ENCODE results near the gene DBP. TPM values are rescaled to one million over a fixed set of nuclear protein-coding genes. Genes with fewer than 3 reads are reported as not detected.
A peak's percentile ranks its signal among the peaks of the same experiment; 100 is the strongest.

The DBP gene
- total and polyA plus RNA-seq, 4 donors = 6.8 to 16.8 (median 9.8) TPM

GRCh38 chr19:48591021-48591420 is 46.2 kb downstream of the DBP start:
- ATAC-seq (ENCODE audit: insufficient read depth, low FRiP score) (no peak), DNase-seq (no peak)
- H3K9ac ChIP-seq (ENCODE audit: insufficient read depth in 1 of 2, low read length in 2 of 2) = no peak overlapping the region
- WGBS, 2 donors = 86% methylated on average over 5 of the region's 5 CpGs
- no peak for TF ChIP-seq CTCF (IDR thresholded peaks at IDR 0.05; ENCODE audit: control extremely low read depth, extremely low read depth)
- no peak overlapping the region for H3K4me3 ChIP-seq
- H3K9me3 ChIP-seq (ENCODE audit: control insufficient read depth in 4 of 4, insufficient read depth in 3 of 4, low read length in 3 of 4) = no peaks in the 10 kb centered on the region
- no peaks in the 10 kb centered on the region for H3K36me3 ChIP-seq (ENCODE audit: control insufficient read depth in 4 of 4, insufficient read depth in 4 of 4, low read length in 4 of 4)
- no peak overlapping the region for H3K27ac ChIP-seq (ENCODE audit: low read depth in 1 of 2, low read length in 1 of 2)
- no peaks in the 10 kb centered on the region for H3K27me3 ChIP-seq (ENCODE audit: control insufficient read depth in 3 of 3, insufficient read depth in 3 of 3, low read length in 2 of 3)
- H3K4me1 ChIP-seq (ENCODE audit: control insufficient read depth in 5 of 5, insufficient read depth in 5 of 5, low read length in 5 of 5) = peaks cover 0 to 7% (median 2%) of the 10 kb centered on the region in 5 donors

- peak overlapping the region in 1 of 2 donors; percentile 48 for H3K27ac ChIP-seq (ENCODE audit: low read depth in 1 of 2, low read length in 1 of 2)
Observed at GRCh38 chr19:48588670-48589401, 48.3 kb downstream of the DBP start.

GRCh38 chr19:48587387-48587786 is 49.8 kb downstream of the DBP start:
- Histone ChIP-seq H3K27ac (ENCODE audit: low read depth in 1 of 2, low read length in 1 of 2) (no peak overlapping the region), H3K27me3 (ENCODE audit: control insufficient read depth in 3 of 3, insufficient read depth in 3 of 3, low read length in 2 of 3) (no peaks in the 10 kb centered on the region), H3K4me3 (no peak overlapping the region), H3K36me3 (ENCODE audit: control insufficient read depth in 4 of 4, insufficient read depth in 4 of 4, low read length in 4 of 4) (no peaks in the 10 kb centered on the region), H3K9me3 (ENCODE audit: control insufficient read depth in 4 of 4, insufficient read depth in 3 of 4, low read length in 3 of 4) (peaks cover 0 to 4% (median 0%) of the 10 kb centered on the region in 4 donors), H3K4me1 (ENCODE audit: control insufficient read depth in 5 of 5, insufficient read depth in 5 of 5, low read length in 5 of 5) (peaks cover 0 to 9% (median 6%) of the 10 kb centered on the region in 5 donors), H3K9ac (ENCODE audit: insufficient read depth in 1 of 2, low read length in 2 of 2) (no peak overlapping the region)
- DNase-seq = no peak
- 89 to 92% methylated on average over 3 of the region's 3 CpGs for WGBS, 2 donors
- TF ChIP-seq CTCF (IDR thresholded peaks at IDR 0.05; ENCODE audit: control extremely low read depth, extremely low read depth) = no peak
- ATAC-seq (ENCODE audit: insufficient read depth, low FRiP score) = no peak

More at GRCh38 chr19:48588670-48589401, 48.3 kb downstream of the DBP start:
- H3K36me3 ChIP-seq (ENCODE audit: control insufficient read depth in 4 of 4, insufficient read depth in 4 of 4, low read length in 4 of 4) = no peaks in the 10 kb centered on the region
- H3K9me3 ChIP-seq (ENCODE audit: control insufficient read depth in 4 of 4, insufficient read depth in 3 of 4, low read length in 3 of 4) = peaks cover 0 to 4% (median 0%) of the 10 kb centered on the region in 4 donors
- H3K4me3 ChIP-seq = no peak overlapping the region
- peak; percentile 95 for TF ChIP-seq CTCF (IDR thresholded peaks at IDR 0.05; ENCODE audit: control extremely low read depth, extremely low read depth)
- 4% methylated on average over 34 to 36 of the region's 36 CpGs for WGBS, 2 donors
- DNase-seq (peak; percentile 84 to 88 (median 86)), ATAC-seq (ENCODE audit: insufficient read depth, low FRiP score) (peak; percentile 78)
- H3K4me1 ChIP-seq (ENCODE audit: control insufficient read depth in 5 of 5, insufficient read depth in 5 of 5, low read length in 5 of 5) = peaks cover 0 to 8% (median 6%) of the 10 kb centered on the region in 5 donors
- no peak overlapping the region for H3K9ac ChIP-seq (ENCODE audit: insufficient read depth in 1 of 2, low read length in 2 of 2)
- H3K27me3 ChIP-seq (ENCODE audit: control insufficient read depth in 3 of 3, insufficient read depth in 3 of 3, low read length in 2 of 3) = no peaks in the 10 kb centered on the region
